HG03354 (cell line): Measurements from ENCODE around the gene DZIP1L.
A peak's percentile ranks its signal among the peaks of the same experiment; 100 is the strongest.

ENCODE experiments used
- ATAC-seq: cut with Tn5 transposase; IDR thresholded peaks from one replicate; pipeline ENCODE4 v1.9.1; 2021; ENCODE audit warnings: mild to moderate bottlenecking; ENCODE audit not compliant: unreplicated experiment, poor library complexity, severe bottlenecking

Gene DZIP1L

DNA sequence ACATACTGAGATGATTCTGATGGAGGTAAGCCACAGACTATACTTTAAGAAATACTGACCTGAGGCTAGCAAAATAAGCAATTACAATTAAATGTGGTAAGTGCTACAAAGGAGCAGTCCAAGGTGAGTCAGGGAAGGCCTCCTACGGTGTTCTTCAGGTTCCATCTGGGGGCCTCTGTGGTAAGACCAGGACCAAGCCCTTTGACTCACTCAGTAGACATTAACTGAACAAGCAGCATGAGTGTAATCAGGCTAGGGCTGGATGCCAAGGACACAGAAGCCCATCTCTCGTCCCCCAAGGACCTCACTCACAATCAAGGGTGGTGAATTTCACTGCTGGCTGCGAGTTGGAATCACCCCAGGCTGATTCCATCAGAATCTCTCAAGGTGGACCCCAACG, 37.3 kb downstream of the DZIP1L start:
- no peak for ATAC-seq

- ATAC-seq, result no peak
Measured at GRCh38 chr3:138072796-138073195, 42.6 kb downstream of the DZIP1L start.

- no peak for ATAC-seq
Measured at GRCh38 chr3:138070006-138070405, 45.4 kb downstream of the DZIP1L start.

DNA sequence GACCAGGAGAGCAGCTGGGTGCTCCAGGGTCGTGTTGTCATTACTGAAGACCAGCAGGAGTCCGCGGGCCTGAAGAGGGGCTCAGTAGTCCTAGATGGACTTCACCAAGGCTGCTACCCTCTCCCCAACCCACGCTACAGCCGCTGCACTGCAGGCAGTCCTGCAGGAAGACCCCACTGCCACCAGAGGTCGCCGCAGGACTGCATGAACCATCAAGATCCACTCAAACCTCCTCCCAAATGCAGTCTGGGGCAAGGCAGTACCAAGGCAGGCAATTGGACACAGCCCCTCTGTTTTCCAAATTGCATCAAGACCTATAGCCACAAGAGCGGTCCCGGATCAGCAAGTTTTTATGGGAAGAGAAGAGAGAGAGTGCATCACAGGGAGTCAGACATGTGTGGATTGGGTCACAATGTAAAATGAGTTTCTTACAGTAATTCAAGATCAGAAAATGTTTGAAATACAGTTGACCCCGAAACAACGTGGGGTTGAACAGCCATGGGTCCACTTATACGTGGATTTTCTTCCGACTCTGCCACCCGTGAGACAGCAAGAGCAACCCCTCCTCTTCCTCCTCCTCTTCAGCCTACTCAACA, 46.7 kb downstream of the DZIP1L start:
- ATAC-seq, result peak; percentile 72

- ATAC-seq, result no peak
Measured at GRCh38 chr3:138068046-138068445, 47.4 kb downstream of the DZIP1L start.

DNA sequence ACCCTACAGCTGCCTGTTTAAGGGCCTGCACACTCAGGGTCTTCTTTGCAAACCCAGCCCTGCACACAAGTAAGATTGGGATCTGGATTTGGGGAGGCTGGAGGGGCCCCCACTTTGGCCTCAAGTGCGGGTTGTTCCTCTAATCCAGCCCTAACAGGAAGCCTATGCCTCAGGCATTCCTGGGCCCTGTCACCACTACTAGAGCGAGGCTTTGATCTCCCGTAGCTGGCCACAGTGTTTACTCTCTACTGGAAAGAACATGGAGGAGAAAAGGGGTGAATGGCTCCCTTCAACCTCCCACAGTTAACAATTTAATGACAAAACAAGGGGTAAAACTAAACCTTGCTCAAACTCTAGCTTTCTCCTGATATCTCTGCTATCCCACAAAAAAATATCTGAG, 48.4 kb downstream of the DZIP1L start:
- no peak for ATAC-seq

DNA sequence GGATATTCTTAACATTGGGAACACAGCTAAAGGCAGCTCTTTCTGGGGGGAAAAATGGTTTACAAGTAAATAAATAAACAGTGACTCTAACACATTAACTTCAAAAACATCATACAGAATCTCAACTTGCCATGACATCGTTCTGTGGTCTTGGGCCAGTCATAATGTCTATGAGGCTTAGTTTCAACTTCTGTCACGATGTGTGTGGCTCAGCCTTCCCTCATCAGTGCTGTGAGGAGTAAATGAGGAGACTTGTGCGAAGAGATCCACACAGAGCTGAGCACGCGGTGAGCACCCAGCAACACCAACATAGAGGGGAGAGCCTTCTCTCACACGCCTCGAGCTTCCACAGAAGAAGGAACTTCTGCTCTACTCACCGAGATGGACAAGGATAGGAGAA, 49.0 kb downstream of the DZIP1L start:
- ATAC-seq, result peak; percentile 92

DNA sequence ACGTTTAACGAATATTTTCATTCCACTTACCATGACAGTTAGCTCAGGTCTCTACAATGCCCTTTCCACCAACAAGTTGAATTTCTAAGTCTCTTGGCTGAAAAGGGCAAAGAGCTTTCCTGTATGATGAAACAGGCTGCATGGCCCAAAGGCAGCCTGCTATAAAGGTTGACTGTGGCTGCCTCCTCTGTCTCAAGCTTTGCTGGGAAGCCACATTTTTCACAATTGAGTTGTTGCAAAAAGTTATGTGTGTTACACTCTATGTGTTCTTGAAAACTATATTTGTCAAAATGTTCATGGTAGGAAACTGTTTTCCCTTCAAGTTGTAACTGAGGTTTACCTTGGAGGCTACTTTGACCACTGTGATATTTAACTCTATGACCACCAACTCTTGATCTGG, 49.5 kb downstream of the DZIP1L start:
- peak; percentile 3 for ATAC-seq

DNA sequence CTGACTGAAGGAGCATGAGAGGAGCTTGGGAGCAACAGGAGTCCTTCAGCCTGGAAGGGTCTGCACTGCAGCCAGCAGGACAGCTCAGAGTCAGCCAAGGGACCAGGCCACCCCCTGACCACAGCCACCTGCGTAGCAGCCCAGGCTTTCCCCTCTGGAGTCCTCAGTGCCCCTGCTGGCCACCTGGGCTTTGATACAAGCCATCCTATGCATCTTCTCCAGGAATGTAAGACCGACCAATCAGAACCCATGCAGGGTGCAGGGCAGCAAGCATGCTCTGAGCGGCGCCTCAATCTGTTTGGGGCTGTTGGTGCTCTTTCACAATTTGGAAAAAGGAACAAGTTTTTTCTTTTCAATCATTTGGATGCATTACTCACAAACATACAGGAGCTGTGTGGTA, 52.0 kb downstream of the DZIP1L start:
- no peak for ATAC-seq

DNA sequence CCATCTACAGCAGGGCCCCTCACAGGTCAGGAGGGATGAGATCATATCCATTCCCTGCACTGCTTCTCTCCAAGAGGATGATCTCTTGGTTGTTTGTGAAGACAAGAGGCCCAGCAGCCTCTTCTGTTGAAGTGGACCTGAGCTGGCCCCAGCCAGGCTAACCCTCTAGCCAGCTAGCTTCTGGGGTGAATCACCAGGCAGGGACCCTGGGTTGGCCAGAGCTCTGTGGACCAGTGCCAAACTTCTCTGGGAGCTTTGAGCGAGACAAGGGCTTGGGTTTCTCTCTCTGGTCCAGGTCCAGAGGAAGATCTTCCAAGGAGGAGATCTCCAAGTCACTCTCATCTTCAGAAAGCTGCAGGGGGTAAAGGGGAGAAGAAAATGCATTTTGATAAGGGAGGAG, 52.8 kb downstream of the DZIP1L start:
- no peak for ATAC-seq

- ATAC-seq, result no peak
Measured at GRCh38 chr3:138062037-138062436, 53.4 kb downstream of the DZIP1L start.

DNA sequence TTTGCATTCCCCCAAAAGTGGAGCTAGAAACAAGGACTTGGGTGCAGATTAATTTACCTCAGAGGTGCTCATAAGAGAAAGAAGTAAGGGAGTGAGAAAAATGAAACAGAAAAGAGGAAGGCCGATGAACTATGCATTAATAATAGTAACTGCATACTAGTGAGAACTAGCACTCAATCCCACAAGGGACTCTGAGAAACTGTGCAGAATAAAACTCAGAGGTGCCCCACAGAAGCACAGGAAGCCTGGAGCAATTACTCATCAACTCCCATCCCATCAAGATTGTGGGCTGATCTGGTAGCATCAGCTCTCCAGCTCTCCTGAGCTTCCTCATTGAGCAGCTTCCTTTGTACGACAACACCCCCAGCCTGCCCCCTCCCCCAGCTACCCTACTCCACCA, 54.6 kb downstream of the DZIP1L start:
- ATAC-seq, result no peak

DNA sequence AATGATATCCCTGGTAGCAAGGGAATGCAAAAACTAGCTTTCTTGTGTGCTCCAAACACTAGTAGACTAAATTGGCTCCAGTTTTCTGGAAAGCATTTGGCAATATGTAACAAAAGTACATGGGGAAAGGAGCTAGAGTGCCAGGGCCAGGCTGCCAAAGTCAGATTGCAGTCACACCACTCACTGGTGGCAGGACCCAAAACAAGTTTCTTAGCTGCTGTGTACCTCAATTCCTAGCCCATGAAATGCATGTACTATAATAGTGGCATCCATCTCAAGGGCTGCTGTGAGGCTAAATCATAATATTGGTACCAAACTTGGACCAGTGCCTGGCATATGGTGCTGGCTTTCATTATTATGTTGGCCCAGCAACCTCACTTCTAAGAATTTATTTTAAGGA, 56.1 kb downstream of the DZIP1L start:
- no peak for ATAC-seq

DNA sequence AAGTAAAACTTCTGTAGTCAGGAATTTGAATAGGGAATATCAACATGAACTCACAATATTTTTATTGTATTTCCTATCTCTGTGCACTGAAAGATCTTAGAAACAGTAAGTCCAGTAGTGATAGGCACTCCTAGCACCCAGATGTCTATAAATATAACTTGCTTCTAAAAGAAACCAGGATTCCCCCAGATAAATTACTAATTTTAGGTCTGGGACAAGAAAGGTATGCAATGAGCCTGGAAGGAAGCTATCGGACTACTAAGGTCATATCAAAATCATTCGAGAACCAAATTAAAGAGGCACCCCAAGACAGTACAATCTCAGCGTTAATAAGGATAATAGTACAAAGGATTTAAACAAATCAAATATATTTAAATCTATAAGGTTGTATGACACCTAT, 58.0 kb downstream of the DZIP1L start:
- no peak for ATAC-seq

DNA sequence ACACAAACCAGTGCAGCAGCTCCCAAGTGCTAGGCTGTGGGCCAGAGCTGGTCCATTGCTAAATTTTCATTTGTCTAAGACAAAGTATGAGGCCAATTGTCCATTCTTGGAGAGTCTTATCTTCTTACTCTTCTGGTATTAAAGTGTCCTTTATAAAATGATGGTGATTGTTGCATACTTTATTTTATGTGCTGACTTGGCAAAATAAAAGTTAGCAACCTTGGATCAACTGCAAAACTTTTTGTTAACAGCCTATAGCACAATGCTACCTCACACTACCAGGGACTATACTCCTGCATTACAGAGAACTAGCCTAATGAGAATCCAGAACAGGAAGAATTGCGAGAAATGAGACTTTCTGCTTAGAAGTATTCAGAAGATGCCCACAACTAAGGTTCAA, 61.4 kb downstream of the DZIP1L start:
- ATAC-seq, result no peak

DNA sequence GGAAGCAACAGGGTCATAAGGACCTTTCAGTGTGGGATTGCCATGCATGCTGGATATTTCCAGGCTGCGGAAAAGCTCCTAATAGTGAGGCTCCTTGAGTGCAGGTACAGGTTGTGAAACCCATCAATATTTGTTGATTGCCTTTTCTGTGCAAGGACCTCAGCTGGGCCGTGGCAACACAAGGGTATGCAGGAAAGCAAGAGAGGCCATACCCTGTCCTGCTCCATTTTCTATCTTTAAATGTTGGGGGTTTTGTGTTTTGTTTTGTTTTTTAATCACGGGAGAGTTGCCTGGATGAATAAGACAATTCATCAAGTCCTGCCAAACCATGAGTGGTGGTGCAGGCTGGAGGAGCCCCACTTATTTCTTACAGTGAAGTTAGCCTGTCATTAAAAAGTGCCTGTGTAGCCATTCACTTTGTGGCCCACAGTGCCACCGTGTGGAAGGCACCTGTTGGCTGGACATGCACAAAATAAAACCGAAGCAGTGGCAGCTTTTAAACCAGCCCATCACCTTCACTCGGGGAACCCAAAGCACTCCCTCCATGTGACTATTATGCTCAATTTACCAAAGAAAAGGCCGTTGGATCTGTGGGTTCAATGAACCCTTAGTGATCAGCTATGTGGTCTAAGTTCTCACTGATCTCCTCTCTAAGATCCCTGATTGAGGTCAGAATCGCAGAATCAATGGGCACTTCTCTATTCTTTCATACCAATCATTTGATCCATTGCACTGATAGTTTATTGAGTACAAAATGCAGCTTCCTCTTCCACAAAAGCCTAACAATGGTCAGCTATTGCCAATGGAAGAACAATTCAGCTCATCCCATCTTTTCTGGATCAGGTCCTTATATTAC, 63.2 kb downstream of the DZIP1L start:
- peak; percentile 90 for ATAC-seq

- ATAC-seq, result no peak
Measured at GRCh38 chr3:138049157-138049919, 66.1 kb downstream of the DZIP1L start.

GRCh38 chr3:138047596-138048158, 67.7 kb downstream of the DZIP1L start:
- ATAC-seq, result no peak

- ATAC-seq, result peak; percentile 44
Measured at GRCh38 chr3:138046955-138047354, 68.5 kb downstream of the DZIP1L start.

GRCh38 chr3:138046085-138046484, 69.3 kb downstream of the DZIP1L start:
- no peak for ATAC-seq
